CD4-positive, alpha-beta T cell treated with Interleukin-17A for 4 hours (primary cell): ENCODE data around the gene PLEKHD1.
"Not testable (repeated sequence)": the region's sequence is repeated elsewhere in the genome, so short reads cannot be mapped to it uniquely, and the experiment has no call there.

Experiments used
- DNase-seq: peaks from one replicate; pipeline ENCODE4 v3.0.0-alpha.2; 2020; ENCODE audit warnings: mixed read lengths

The PLEKHD1 gene

GRCh38 chr14:69483765-69484443 is 624 bp upstream of the PLEKHD1 start:
- DNase-seq = no peak

- DNase-seq = no peak
Measured at GRCh38 chr14:69485315-69485660, 760 bp downstream of the PLEKHD1 start.

- DNase-seq = no peak
Measured at GRCh38 chr14:69485701-69486100, 1.2 kb downstream of the PLEKHD1 start.

- no peak for DNase-seq
Measured at GRCh38 chr14:69487226-69487625, 2.7 kb downstream of the PLEKHD1 start.

GRCh38 chr14:69487771-69488170 is 3.2 kb downstream of the PLEKHD1 start:
- DNase-seq = no peak

GRCh38 chr14:69489495-69489894 is 5.0 kb downstream of the PLEKHD1 start:
- DNase-seq = no peak

- DNase-seq = no peak
Measured at GRCh38 chr14:69490219-69490918, 5.8 kb downstream of the PLEKHD1 start.

GRCh38 chr14:69491193-69491592 is 6.7 kb downstream of the PLEKHD1 start:
- no peak for DNase-seq

- no peak for DNase-seq
Measured at GRCh38 chr14:69493038-69493437, 8.5 kb downstream of the PLEKHD1 start.

GRCh38 chr14:69493791-69494190 is 9.3 kb downstream of the PLEKHD1 start:
- no peak for DNase-seq

- no peak for DNase-seq
Measured at GRCh38 chr14:69495341-69495921, 10.9 kb downstream of the PLEKHD1 start.

GRCh38 chr14:69497866-69498265 is 13.3 kb downstream of the PLEKHD1 start:
- not testable (repeated sequence) for DNase-seq

- DNase-seq = not testable (repeated sequence)
Measured at GRCh38 chr14:69498286-69498685, 13.8 kb downstream of the PLEKHD1 start.

- no peak for DNase-seq
Measured at GRCh38 chr14:69499436-69499835, 14.9 kb downstream of the PLEKHD1 start.

- no peak for DNase-seq
Measured at GRCh38 chr14:69500096-69500495, 15.6 kb downstream of the PLEKHD1 start.

- DNase-seq = no peak
Measured at GRCh38 chr14:69500736-69501135, 16.2 kb downstream of the PLEKHD1 start.

- no peak for DNase-seq
Measured at GRCh38 chr14:69501423-69501838, 16.9 kb downstream of the PLEKHD1 start.

GRCh38 chr14:69504775-69505174 is 20.2 kb downstream of the PLEKHD1 start:
- DNase-seq = no peak

- DNase-seq = no peak
Measured at GRCh38 chr14:69505338-69506240, 21.1 kb downstream of the PLEKHD1 start.

- no peak for DNase-seq
Measured at GRCh38 chr14:69506241-69506595, 21.7 kb downstream of the PLEKHD1 start.

- no peak for DNase-seq
Measured at GRCh38 chr14:69518289-69519101, 34.0 kb downstream of the PLEKHD1 start.
